ENCODE data around the gene ZDHHC8.

DNA sequence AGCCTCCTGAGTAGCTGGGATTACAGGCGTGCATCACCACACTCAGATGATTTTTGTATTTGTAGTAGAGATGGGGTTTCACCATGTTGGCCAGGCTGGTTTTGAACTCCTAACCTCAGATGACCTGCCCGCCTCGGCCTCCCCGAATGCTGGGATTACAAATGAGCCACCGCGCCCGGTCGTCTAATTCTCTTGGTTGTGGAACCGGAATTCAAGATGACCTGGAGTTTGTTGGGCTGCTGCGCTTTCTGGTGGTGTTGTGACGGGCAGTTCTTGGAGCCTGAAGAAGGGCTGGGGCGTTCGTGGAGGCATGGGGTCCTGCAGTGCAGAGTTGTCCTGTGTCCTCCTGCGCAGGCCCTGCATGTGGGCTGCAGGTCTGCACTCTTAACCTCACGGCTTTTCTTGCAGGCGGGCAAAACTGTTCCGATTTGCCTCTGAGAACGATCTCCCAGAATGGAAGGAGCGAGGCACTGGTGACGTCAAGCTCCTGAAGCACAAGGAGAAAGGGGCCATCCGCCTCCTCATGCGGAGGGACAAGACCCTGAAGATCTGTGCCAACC, 9.7 kb upstream of the ZDHHC8 start:
- TF ChIP-seq, protein P1, sequence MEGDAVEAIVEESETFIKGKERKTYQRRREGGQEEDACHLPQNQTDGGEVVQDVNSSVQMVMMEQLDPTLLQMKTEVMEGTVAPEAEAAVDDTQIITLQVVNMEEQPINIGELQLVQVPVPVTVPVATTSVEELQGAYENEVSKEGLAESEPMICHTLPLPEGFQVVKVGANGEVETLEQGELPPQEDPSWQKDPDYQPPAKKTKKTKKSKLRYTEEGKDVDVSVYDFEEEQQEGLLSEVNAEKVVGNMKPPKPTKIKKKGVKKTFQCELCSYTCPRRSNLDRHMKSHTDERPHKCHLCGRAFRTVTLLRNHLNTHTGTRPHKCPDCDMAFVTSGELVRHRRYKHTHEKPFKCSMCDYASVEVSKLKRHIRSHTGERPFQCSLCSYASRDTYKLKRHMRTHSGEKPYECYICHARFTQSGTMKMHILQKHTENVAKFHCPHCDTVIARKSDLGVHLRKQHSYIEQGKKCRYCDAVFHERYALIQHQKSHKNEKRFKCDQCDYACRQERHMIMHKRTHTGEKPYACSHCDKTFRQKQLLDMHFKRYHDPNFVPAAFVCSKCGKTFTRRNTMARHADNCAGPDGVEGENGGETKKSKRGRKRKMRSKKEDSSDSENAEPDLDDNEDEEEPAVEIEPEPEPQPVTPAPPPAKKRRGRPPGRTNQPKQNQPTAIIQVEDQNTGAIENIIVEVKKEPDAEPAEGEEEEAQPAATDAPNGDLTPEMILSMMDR (IDR thresholded peaks at IDR 0.05) = no peak
- no peak for TF ChIP-seq POLR2A (IDR thresholded peaks at IDR 0.05; ENCODE audit: low read length)
- no peak for TF ChIP-seq NR3C1 (IDR thresholded peaks at IDR 0.05)
- no peak for TF ChIP-seq BHLHE40 (IDR thresholded peaks at IDR 0.05; ENCODE audit: low read depth, low read length)
- no peak for TF ChIP-seq JUNB (IDR thresholded peaks at IDR 0.05)
- TF ChIP-seq RCOR1 (IDR thresholded peaks at IDR 0.05; ENCODE audit: low read depth, low read length) = no peak
- no peak for TF ChIP-seq ZNF302 (CRISPR knock-in tag; IDR thresholded peaks at IDR 0.05)
- TF ChIP-seq CBX2 (IDR thresholded peaks at IDR 0.05; ENCODE audit: borderline replicate concordance, low read depth) = no peak
- no peak for TF ChIP-seq MYC (IDR thresholded peaks at IDR 0.05; ENCODE audit: borderline replicate concordance, low read length)
- no peak for TF ChIP-seq SREBF2 (IDR thresholded peaks at IDR 0.05)

Measured in A549 (cell line).